GM13977 (cell line): Measurements from ENCODE around the gene LUC7L.

ENCODE experiments used
- DNase-seq: peaks from one replicate; pipeline ENCODE4 v3.0.0; 2012; ENCODE audit warnings: low spot score
- CTCF ChIP-seq: IDR thresholded peaks from 2 replicates; pipeline ENCODE4 v1.5.1; 2012; ENCODE audit warnings: mild to moderate bottlenecking, control low read depth; ENCODE audit not compliant: insufficient read depth; ENCODE audit errors: extremely low read depth, missing control alignments
- in situ Hi-C: fragments of 300-500 bp; cut with MboI; formaldehyde crosslinking; loops from one replicate; pipeline ENCODE4 v1.12.0; 2022; ENCODE audit warnings: low sequenced_read_pairs, low pct_unique_long_range_greater_than_20kb, mixed read lengths, inconsistent platforms; ENCODE audit not compliant: unreplicated experiment

LUC7L gene

GRCh38 chr16:266258-267164, 37.3 kb upstream of the LUC7L start:
- in situ Hi-C loops = no loop called here
- no peak for DNase-seq
- TF ChIP-seq CTCF = no peak

DNA sequence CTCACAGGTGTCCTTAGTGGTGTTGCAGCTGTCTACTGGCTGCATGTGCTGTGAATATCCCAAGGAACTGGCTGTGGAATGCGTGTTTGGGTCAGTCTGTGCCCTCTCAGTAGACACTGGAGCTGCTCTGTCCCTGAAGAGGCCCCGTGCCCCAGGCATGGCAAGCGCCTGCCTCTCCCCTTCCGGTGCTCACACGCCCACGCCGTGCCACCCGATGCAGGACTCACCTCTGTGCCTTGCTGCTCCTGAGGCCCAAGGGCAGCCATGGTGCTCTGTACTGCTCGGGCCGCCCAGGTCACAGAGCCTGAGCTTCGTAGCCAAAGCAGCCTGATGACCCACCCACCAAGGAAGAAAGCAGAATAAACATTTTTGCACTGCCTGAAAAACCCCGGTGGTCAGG, 36.5 kb upstream of the LUC7L start:
- TF ChIP-seq CTCF = no peak
- in situ Hi-C loops = no loop called here
- no peak for DNase-seq

DNA sequence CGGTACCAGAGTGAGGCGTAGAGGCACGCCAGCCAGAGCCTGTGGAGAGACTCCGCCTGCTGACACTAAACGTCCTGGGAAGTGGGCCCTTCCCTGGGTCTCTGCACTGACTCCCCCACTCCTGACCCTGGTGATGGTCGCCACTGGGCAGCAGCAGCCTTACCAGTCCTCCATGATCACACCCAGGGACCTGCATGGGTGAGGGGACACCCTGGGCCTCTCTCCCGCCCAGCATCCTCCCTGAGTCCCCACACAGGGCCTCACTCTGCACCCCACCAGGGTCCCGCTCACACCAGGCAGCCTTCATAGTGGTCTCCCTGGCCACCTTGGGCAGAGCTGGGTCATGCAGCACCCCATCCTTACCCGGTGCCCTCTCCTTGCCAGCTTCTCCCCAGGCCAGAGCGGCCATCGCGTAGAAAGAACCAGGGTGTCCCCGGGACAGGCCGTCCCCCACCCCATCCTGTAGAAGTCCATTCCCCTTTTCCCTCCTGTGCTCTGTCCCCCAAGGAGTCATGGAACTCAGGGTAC, 35.8 kb upstream of the LUC7L start:
- TF ChIP-seq CTCF = no peak
- in situ Hi-C loops = no loop called here
- DNase-seq = no peak

GRCh38 chr16:264440-264951, 35.2 kb upstream of the LUC7L start:
- TF ChIP-seq CTCF = no peak
- in situ Hi-C loops = no loop called here
- no peak for DNase-seq

GRCh38 chr16:263944-264343, 34.7 kb upstream of the LUC7L start:
- in situ Hi-C loops = no loop called here
- DNase-seq = no peak
- no peak for TF ChIP-seq CTCF

DNA sequence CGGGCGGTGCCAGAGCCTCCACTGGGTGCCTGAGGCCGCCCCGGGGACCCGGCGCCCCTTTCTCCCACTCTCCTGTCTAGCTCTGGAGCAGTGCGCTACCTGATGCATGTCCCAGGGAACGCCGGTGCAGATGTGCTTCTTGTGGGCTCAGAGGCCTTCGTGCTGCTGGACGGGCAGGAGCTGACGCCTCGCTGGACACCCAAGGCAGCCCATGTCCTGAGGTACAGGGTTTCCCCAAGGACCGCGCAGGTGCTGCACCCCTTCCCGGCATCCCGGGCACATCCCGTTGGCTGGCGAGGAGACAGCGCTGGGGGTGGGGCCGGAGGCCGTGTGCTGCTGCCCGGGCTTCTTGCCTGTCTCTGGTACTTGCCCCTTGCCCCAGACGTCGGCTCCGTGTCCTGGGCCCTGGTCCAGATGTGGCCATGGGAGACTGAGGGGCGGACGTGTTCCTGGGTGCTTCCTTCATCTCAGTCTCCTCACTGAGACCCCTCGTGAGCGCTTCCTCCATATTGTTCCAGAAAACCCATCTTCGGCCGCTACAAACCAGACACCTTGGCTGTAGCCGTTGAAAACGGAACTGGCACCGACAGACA, 34.0 kb upstream of the LUC7L start:
- in situ Hi-C loops = no loop called here
- DNase-seq = no peak

More for the DNA sequence above, 34.0 kb upstream of the LUC7L start:
- no peak for TF ChIP-seq CTCF
